HL-60 (cell line): Measurements from ENCODE around the gene SHROOM3.

ENCODE experiments used
- DNase-seq, 2 experiments: peaks; one replicate each; pipeline ENCODE4 v3.0.0-alpha.2; 2010 to 2020; ENCODE audit warnings: low read depth in 1 of 2, low spot score in 1 of 2
- H3K27ac ChIP-seq: fragments of 250-450 bp; sonication (Bioruptor Pico); replicated peaks from 2 replicates; pipeline ENCODE4 v1.5.1; 2020; ENCODE audit warnings: mild to moderate bottlenecking, moderate library complexity
- H3K27me3 ChIP-seq: fragments of 250-450 bp; sonication (Bioruptor Pico); 2 replicates; pipeline ENCODE4 v1.5.1; 2021; ENCODE audit warnings: mild to moderate bottlenecking, moderate library complexity; ENCODE audit not compliant: insufficient read depth, poor library complexity, severe bottlenecking
- H3K4me3 ChIP-seq: replicated peaks from 2 replicates; pipeline ENCODE4 v1.5.1; 2011; ENCODE audit warnings: mild to moderate bottlenecking, control low read depth, low read length; ENCODE audit not compliant: insufficient read depth
- GABPA ChIP-seq: IDR thresholded peaks from 2 replicates; pipeline ENCODE4 v1.6.1; 2012; ENCODE audit warnings: low read depth
- POLR2AphosphoS5 ChIP-seq: IDR thresholded peaks from 2 replicates; pipeline ENCODE4 v1.6.1; 2012; ENCODE audit warnings: low read depth
- SPI1 ChIP-seq: IDR thresholded peaks from 2 replicates; pipeline ENCODE4 v1.6.1; 2012; ENCODE audit warnings: low read depth, mild to moderate bottlenecking, borderline replicate concordance
- TF ChIP-seq, protein P1 (sequence below): IDR thresholded peaks from one replicate; pipeline ENCODE4 v1.5.1; 2011; ENCODE audit warnings: low read length, control low read depth, inconsistent platforms; ENCODE audit not compliant: insufficient read depth
- TF ChIP-seq, protein P2 (sequence below): IDR thresholded peaks from 2 replicates; pipeline ENCODE4 v1.6.1; 2012; ENCODE audit warnings: low read depth; ENCODE audit not compliant: insufficient replicate concordance

Gene SHROOM3

DNA sequence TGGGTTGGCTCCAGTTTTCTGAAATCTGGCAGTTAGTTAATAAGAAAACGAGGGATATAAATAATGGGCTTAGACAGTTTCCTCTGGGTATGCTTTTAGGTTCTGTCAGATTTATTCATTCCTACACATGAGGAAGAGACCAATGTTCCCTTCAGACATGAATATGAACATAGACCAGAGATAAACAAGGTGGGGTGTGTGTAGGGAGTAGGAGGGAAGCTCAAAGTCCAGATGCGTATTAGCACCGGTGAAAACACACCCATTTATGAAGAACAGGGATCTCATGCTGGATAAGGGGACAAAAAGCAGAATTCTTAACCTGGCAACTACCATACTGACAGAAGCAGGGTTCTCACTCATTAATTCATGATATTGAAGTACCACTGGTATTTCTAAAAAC lies 240.0 kb downstream of the SHROOM3 start:
- Histone ChIP-seq H3K4me3 (no peak overlapping the region), H3K27ac (no peak overlapping the region), H3K27me3 (no peaks in the 10 kb centered on the region)
- TF ChIP-seq SPI1 = no peak
- TF ChIP-seq, protein P1, sequence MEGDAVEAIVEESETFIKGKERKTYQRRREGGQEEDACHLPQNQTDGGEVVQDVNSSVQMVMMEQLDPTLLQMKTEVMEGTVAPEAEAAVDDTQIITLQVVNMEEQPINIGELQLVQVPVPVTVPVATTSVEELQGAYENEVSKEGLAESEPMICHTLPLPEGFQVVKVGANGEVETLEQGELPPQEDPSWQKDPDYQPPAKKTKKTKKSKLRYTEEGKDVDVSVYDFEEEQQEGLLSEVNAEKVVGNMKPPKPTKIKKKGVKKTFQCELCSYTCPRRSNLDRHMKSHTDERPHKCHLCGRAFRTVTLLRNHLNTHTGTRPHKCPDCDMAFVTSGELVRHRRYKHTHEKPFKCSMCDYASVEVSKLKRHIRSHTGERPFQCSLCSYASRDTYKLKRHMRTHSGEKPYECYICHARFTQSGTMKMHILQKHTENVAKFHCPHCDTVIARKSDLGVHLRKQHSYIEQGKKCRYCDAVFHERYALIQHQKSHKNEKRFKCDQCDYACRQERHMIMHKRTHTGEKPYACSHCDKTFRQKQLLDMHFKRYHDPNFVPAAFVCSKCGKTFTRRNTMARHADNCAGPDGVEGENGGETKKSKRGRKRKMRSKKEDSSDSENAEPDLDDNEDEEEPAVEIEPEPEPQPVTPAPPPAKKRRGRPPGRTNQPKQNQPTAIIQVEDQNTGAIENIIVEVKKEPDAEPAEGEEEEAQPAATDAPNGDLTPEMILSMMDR = no peak
- TF ChIP-seq, protein P2, sequence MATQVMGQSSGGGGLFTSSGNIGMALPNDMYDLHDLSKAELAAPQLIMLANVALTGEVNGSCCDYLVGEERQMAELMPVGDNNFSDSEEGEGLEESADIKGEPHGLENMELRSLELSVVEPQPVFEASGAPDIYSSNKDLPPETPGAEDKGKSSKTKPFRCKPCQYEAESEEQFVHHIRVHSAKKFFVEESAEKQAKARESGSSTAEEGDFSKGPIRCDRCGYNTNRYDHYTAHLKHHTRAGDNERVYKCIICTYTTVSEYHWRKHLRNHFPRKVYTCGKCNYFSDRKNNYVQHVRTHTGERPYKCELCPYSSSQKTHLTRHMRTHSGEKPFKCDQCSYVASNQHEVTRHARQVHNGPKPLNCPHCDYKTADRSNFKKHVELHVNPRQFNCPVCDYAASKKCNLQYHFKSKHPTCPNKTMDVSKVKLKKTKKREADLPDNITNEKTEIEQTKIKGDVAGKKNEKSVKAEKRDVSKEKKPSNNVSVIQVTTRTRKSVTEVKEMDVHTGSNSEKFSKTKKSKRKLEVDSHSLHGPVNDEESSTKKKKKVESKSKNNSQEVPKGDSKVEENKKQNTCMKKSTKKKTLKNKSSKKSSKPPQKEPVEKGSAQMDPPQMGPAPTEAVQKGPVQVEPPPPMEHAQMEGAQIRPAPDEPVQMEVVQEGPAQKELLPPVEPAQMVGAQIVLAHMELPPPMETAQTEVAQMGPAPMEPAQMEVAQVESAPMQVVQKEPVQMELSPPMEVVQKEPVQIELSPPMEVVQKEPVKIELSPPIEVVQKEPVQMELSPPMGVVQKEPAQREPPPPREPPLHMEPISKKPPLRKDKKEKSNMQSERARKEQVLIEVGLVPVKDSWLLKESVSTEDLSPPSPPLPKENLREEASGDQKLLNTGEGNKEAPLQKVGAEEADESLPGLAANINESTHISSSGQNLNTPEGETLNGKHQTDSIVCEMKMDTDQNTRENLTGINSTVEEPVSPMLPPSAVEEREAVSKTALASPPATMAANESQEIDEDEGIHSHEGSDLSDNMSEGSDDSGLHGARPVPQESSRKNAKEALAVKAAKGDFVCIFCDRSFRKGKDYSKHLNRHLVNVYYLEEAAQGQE = no peak
- TF ChIP-seq GABPA = no peak
- TF ChIP-seq POLR2AphosphoS5 = no peak
- DNase-seq = no peak

DNA sequence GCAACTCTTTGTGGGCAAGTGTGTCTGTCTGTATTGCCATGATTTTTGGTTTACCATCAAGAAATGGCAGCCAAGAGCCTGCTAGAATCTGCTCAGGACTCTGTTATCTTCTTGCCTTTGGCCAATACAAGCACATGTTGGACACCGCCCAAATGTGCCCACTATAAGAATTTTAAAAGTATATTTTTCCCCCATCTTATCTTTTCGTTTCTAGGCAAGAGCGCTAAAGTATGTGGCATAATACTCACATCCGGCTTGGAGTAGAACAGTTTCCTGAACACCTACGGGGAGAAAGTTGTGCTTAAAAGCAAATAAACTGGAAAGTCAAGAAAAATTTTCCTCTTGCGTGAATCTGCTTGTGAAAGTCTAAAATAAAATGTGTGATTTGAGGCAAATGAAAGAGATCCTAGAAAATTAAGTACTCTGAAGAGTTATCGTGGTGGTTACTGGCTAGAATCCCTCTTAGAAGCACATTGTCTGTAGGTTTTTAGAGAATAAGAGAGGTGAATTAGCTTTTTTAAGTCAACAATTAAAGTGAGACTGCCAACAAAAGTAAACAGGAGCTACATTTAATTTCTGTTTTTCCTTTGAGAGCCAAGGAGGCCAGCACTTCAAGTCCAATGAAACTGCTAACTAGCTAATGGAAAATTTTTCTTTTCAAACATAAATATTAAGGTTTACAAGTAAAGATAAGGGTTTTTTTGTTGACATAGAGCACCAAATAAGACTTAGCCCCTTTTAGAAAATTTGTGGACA lies 242.7 kb downstream of the SHROOM3 start:
- Histone ChIP-seq H3K4me3 (no peak overlapping the region), H3K27ac (no peak overlapping the region), H3K27me3 (no peaks in the 10 kb centered on the region)
- no peak for DNase-seq
- TF ChIP-seq, protein P2 = no peak
- TF ChIP-seq, protein P1 = no peak
- TF ChIP-seq GABPA (no peak), SPI1 (no peak), POLR2AphosphoS5 (no peak)

DNA sequence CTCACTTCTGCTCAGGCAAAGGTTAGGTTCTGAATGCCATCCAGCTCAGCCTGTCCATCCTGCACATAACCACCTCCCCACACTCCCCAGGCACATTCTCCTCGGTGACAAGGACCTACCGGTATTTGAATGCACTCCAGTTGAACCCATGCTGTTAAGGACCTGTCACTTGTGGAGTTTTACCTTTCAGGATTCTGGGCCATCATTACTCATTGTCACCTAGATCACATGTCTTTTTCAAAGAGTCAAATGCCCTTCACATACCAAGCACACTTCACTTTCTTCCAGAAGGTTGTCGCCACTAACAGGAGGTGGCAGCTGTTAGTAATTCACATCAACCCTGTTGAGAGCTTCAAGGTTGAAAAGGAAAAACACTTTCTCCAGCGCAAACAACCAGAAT lies 244.7 kb downstream of the SHROOM3 start:
- no peak for DNase-seq
- TF ChIP-seq GABPA = no peak
- TF ChIP-seq, protein P1 = no peak
- TF ChIP-seq SPI1 = no peak
- TF ChIP-seq POLR2AphosphoS5 = no peak
- TF ChIP-seq, protein P2 = no peak
- Histone ChIP-seq H3K27ac (no peak overlapping the region), H3K27me3 (no peaks in the 10 kb centered on the region), H3K4me3 (no peak overlapping the region)
